Calu3 (cell line): ENCODE measurements around the gene S1PR1. TPM values are rescaled to one million over a fixed set of nuclear protein-coding genes. Genes with fewer than 3 reads are reported as not detected.

ENCODE experiments used
- BruUV-seq: library from RNA; stranded (reverse); fragments of 400-500 nt; replicated peaks from 2 replicates; lab custom pipeline; 2021; lab: Mats Ljungman, UMichigan
- CTCF ChIA-PET: fragments of 300-600 bp; sonication (Branson Sonifier 250); formaldehyde crosslinking; loops from one replicate; lab custom pipeline; 2022; ENCODE audit warnings: antibody characterized with exemption; lab: Charles Lee
- DNase-seq: peaks from one replicate; pipeline ENCODE4 v3.0.0; 2022
- H3K27ac Mint-ChIP-seq: one replicate; pipeline ENCODE4 v1.8.0; 2022; ENCODE audit warnings: mixed read lengths; ENCODE audit not compliant: unreplicated experiment
- H3K27me3 Mint-ChIP-seq: one replicate; pipeline ENCODE4 v1.8.0; 2022; ENCODE audit warnings: mixed read lengths; ENCODE audit not compliant: unreplicated experiment
- H3K36me3 Mint-ChIP-seq: one replicate; pipeline ENCODE4 v1.8.0; 2022; ENCODE audit warnings: mild to moderate bottlenecking, moderate library complexity, mixed read lengths; ENCODE audit not compliant: insufficient read depth, unreplicated experiment
- H3K4me1 Mint-ChIP-seq: one replicate; pipeline ENCODE4 v1.8.0; 2022; ENCODE audit warnings: mild to moderate bottlenecking, low read depth, mixed read lengths; ENCODE audit not compliant: unreplicated experiment
- H3K4me3 Mint-ChIP-seq: one replicate; pipeline ENCODE4 v1.8.0; 2022; ENCODE audit warnings: mild to moderate bottlenecking, low read depth, moderate library complexity, mixed read lengths; ENCODE audit not compliant: unreplicated experiment
- H3K9me3 Mint-ChIP-seq: one replicate; pipeline ENCODE4 v1.8.0; 2022; ENCODE audit warnings: low read depth, mixed read lengths; ENCODE audit not compliant: unreplicated experiment
- intact Hi-C: fragments of 100-400 bp; cut with micrococcal nuclease; formaldehyde crosslinking; loops from one replicate; pipeline ENCODE4 v1.10.0; 2022; ENCODE audit not compliant: unreplicated experiment
- total RNA-seq: library from RNA; stranded (reverse); gene quantifications from 2 replicates; pipeline ENCODE4 v1.2.3, GENCODE V29; 2022
- TF ChIP-seq, protein P1 (sequence below): fragments of 200-600 bp; IDR thresholded peaks from one replicate; pipeline ENCODE4 v1.8.0; 2022; ENCODE audit warnings: antibody characterized with exemption; ENCODE audit not compliant: unreplicated experiment

Gene S1PR1
- total RNA-seq, 1 experiment from 2014 or later, result not detected

DNA sequence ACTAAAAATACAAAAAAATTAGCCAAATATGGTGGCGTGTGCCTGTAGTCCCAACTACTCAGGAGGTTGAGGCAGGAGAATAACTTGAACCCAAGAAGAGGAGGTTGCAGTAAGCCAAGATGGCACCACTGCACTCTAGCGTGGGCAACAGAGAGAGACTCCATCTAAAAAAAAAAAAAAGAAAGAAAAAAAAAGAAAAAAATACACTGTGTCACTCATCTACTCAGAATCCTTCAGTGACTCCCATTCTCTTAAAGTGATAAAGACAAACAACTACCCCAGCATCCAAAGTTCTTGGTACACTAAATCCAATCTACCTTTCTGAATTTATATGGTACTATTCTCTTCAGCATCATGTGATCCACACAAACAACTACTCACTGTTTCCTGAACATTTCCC is 40.2 kb upstream of the S1PR1 start:
- TF ChIP-seq, protein P1, sequence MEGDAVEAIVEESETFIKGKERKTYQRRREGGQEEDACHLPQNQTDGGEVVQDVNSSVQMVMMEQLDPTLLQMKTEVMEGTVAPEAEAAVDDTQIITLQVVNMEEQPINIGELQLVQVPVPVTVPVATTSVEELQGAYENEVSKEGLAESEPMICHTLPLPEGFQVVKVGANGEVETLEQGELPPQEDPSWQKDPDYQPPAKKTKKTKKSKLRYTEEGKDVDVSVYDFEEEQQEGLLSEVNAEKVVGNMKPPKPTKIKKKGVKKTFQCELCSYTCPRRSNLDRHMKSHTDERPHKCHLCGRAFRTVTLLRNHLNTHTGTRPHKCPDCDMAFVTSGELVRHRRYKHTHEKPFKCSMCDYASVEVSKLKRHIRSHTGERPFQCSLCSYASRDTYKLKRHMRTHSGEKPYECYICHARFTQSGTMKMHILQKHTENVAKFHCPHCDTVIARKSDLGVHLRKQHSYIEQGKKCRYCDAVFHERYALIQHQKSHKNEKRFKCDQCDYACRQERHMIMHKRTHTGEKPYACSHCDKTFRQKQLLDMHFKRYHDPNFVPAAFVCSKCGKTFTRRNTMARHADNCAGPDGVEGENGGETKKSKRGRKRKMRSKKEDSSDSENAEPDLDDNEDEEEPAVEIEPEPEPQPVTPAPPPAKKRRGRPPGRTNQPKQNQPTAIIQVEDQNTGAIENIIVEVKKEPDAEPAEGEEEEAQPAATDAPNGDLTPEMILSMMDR, result no peak
- Mint-ChIP-seq H3K27me3 (peaks cover 6% of the 10 kb centered on the region), H3K27ac (no peak overlapping the region), H3K4me1 (no peaks in the 10 kb centered on the region), H3K36me3 (no peaks in the 10 kb centered on the region), H3K4me3 (no peak overlapping the region), H3K9me3 (no peaks in the 10 kb centered on the region)
- DNase-seq, result no peak
- intact Hi-C loops, result no loop called here
- no TSS peak for BruUV-seq
- CTCF ChIA-PET, result no interaction called here

DNA sequence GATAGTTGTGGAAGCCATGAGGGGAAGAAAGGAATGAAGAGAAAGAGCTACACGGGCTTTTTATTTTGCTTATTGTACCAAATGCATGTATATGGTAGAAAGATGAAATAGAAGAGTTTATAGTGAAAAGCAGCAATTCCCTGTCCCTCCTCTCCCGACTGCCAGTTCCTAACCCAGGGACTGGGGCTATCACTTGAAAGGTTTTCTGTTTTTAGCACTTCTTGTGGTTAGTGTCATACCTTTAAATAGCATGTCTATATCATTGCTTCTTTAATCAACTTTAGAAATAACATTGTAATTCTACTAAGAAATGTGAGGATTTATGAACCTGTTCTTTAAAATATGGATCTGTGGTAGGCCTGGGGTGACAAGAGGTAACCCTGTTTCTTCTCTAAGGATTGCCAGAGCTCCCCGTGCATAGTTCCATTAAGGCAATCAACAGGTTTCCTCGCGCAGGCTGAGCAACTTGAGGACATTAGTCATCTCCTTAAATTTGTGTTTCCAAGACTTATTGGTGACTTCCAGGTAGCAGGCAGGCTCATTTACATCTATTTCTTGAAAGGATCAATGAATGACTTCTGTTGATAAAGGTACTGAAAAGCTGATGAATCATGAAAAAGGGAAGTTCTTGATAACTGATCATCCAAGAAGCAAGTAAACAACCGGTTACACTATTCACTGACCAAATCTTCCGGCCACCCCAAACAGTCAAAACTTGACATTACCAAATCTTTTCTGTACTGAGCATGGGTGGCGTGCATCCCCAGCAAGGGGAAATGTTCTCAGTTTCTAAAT is 37.8 kb upstream of the S1PR1 start:
- BruUV-seq, result no TSS peak
- DNase-seq, result no peak
- no peaks in the 10 kb centered on the region for H3K27me3 Mint-ChIP-seq
- CTCF ChIA-PET, result no interaction called here
- H3K4me3 Mint-ChIP-seq, result no peak overlapping the region
- H3K27ac Mint-ChIP-seq, result no peak overlapping the region
- H3K9me3 Mint-ChIP-seq, result no peaks in the 10 kb centered on the region
- intact Hi-C loops, result no loop called here
- H3K4me1 Mint-ChIP-seq, result no peaks in the 10 kb centered on the region
- no peaks in the 10 kb centered on the region for H3K36me3 Mint-ChIP-seq
- TF ChIP-seq, protein P1, result no peak

DNA sequence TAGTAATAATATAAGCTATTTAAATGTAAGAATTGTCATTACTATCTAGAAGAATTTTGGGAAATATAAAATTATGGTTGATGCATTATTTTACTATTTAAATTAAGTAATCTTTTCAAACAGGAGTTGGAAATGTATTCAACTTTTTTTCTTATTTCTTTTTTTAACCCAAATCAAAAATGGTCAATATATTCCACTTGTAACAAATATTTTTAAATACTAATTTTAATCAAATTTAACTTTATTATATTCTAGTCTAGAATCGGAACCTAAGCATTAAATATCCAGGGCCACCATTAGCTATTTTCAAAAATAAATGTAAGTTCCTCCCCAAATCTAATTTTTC is 37.2 kb upstream of the S1PR1 start:
- DNase-seq, result no peak
- Mint-ChIP-seq H3K9me3 (no peaks in the 10 kb centered on the region), H3K4me1 (no peaks in the 10 kb centered on the region), H3K4me3 (no peak overlapping the region), H3K27ac (no peak overlapping the region), H3K27me3 (no peaks in the 10 kb centered on the region), H3K36me3 (no peaks in the 10 kb centered on the region)
- TF ChIP-seq, protein P1, result no peak
- intact Hi-C loops, result no loop called here
- BruUV-seq, result no TSS peak
- CTCF ChIA-PET, result no interaction called here

DNA sequence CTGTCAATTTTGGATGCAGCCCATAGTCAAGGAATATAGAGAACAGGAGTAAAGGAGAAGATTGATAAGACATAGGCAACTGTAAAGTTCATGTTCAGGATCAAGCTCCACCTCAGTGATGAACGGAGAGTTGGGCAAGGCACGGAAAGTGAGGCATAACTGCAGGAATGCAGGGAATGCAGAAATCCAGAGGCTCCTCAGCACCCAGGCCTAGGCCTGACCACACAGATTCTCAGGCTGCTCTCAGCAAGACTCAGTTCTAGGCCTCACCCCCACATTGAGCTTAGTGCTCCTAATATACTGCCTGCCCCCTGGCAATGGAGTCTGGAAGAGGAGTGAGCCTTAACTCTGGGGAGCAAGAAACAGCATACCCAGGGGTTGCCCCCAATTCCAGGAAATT is 36.3 kb upstream of the S1PR1 start:
- H3K4me3 Mint-ChIP-seq, result no peak overlapping the region
- no peaks in the 10 kb centered on the region for H3K9me3 Mint-ChIP-seq
- TF ChIP-seq, protein P1, result no peak
- no peaks in the 10 kb centered on the region for H3K36me3 Mint-ChIP-seq
- H3K4me1 Mint-ChIP-seq, result no peaks in the 10 kb centered on the region
- no peaks in the 10 kb centered on the region for H3K27me3 Mint-ChIP-seq
- no TSS peak for BruUV-seq
- DNase-seq, result no peak
- intact Hi-C loops, result no loop called here
- CTCF ChIA-PET, result no interaction called here
- no peak overlapping the region for H3K27ac Mint-ChIP-seq
